ENCODE results near the gene PYY. TPM values are rescaled to one million over a fixed set of nuclear protein-coding genes. Genes with fewer than 3 reads are reported as not detected.

PYY gene
- polyA plus RNA-seq, 3 donors: not detected

DNA sequence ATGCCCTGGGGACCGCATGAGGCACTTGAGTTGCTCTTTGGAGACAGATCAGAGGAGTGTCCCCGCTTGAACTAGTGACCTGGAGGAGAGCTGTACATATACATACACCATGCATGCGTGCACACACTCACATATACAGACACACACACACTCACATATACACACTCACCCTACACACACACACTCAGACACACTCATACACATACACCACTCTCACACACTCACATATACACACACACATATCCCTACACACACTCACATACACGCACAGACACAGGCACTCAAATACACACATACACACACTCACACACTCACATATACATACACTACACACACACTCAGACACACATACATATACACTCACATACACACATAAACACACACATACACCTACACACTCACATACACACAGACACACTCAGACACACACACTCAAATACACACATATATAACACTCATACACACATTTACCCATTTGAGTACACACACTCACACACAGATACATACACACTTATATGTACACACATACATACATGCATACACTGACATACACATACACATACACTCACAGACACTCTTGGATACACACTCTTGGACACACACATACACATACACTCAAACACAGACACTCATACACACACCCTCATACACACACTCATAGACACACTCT lies 41.0 kb downstream of the PYY start:
- no peak for TF ChIP-seq CTCF (IDR thresholded peaks at IDR 0.05)
- H3K9me3 Mint-ChIP-seq: peaks cover 0 to 11% (median 1%) of the 10 kb centered on the region in 7 donors
- 97% methylated on average over 3 of the region's 4 CpGs for WGBS (ENCODE audit: insufficient coverage)

DNA sequence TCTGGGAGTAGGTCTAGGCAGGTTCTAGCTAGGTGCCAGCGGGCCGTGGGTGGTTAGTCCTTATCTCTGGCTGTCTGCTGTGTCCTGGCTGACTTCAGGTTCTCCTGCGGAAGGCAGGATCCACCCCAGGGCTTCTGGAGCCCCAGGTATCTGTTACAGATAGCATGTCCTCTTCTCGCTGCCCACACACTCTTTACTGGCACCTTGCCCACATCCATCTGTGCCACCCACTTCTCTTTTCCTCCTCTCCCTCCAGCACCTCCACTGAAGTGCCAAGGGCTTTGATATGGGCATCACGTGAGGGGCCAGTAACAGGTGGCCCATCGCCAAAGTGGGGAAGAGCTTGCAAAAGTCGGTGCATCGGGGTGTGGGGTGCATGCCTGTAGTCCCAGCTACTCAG lies 41.8 kb downstream of the PYY start:
- Histone ChIP-seq H3K4me3 (replicated peaks in 1 of 3; ENCODE audit: low read depth in 2 of 3, low read length in 3 of 3) (no peak overlapping the region), H3K79me2 (ENCODE audit: insufficient read depth, low read length) (no peaks in the 10 kb centered on the region), H3K4me1 (ENCODE audit: control insufficient read depth in 1 of 2, insufficient read depth in 2 of 2, low read length in 2 of 2) (peaks cover 16 to 17% of the 10 kb centered on the region in 2 donors), H3K9me3 (replicated peaks in 1 of 2; ENCODE audit: control insufficient read depth in 1 of 2, insufficient read depth in 1 of 2, low read length in 2 of 2) (no peaks in the 10 kb centered on the region), H3K27me3 (ENCODE audit: control insufficient read depth in 2 of 2, insufficient read depth in 2 of 2, low read length in 2 of 2) (peaks cover 26 to 32% of the 10 kb centered on the region in 2 donors), H3K4me2 (replicated peaks; ENCODE audit: extremely low read depth, low read length, poor library complexity, severe bottlenecking) (no peak overlapping the region), H2AFZ (ENCODE audit: insufficient read depth, low read depth, low read length, poor library complexity, severe bottlenecking) (no peak overlapping the region), H3K27ac (ENCODE audit: low read depth in 1 of 2, low read length in 2 of 2) (no peak overlapping the region), H3K9ac (ENCODE audit: insufficient read depth, low read length, poor library complexity, severe bottlenecking) (no peak overlapping the region), H3K36me3 (replicated peaks in 1 of 2; ENCODE audit: control insufficient read depth in 1 of 2, insufficient read depth in 2 of 2, low read length in 2 of 2) (no peaks in the 10 kb centered on the region), H4K20me1 (ENCODE audit: insufficient read depth, low read length) (no peaks in the 10 kb centered on the region)
- Mint-ChIP-seq H3K36me3 (no peaks in the 10 kb centered on the region), H3K27me3 (ENCODE audit: low read depth in 3 of 3) (peaks cover 30 to 32% (median 32%) of the 10 kb centered on the region in 3 donors), H3K4me1 (peaks cover 17% of the 10 kb centered on the region), H3K4me3 (no peak overlapping the region), H3K9me3 (peaks cover 0 to 12% (median 1%) of the 10 kb centered on the region in 7 donors), H3K27ac (no peak overlapping the region)
- WGBS (ENCODE audit: insufficient coverage): 63% methylated on average over 6 of the region's 8 CpGs
- intact Hi-C loops (cut with micrococcal nuclease): no loop called here
- TF ChIP-seq CTCF (IDR thresholded peaks at IDR 0.05): no peak
- no peak for DNase-seq

More for the DNA sequence above, 41.0 kb downstream of the PYY start:
- H4K20me1 ChIP-seq (ENCODE audit: insufficient read depth, low read length): no peaks in the 10 kb centered on the region
- no peaks in the 10 kb centered on the region for H3K9me3 ChIP-seq (replicated peaks in 1 of 2; ENCODE audit: control insufficient read depth in 1 of 2, insufficient read depth in 1 of 2, low read length in 2 of 2)
- intact Hi-C loops (cut with micrococcal nuclease): no loop called here
- peaks cover 21 to 24% (median 24%) of the 10 kb centered on the region in 3 donors for H3K27me3 Mint-ChIP-seq (ENCODE audit: low read depth in 3 of 3)
- H3K4me3 ChIP-seq (replicated peaks in 1 of 3; ENCODE audit: low read depth in 2 of 3, low read length in 3 of 3): no peak overlapping the region
- H3K36me3 ChIP-seq (replicated peaks in 1 of 2; ENCODE audit: control insufficient read depth in 1 of 2, insufficient read depth in 2 of 2, low read length in 2 of 2): no peaks in the 10 kb centered on the region
- no peak overlapping the region for H3K9ac ChIP-seq (ENCODE audit: insufficient read depth, low read length, poor library complexity, severe bottlenecking)
- no peak overlapping the region for H3K4me3 Mint-ChIP-seq
- no peak for DNase-seq
- no peaks in the 10 kb centered on the region for H3K36me3 Mint-ChIP-seq
- peaks cover 16% of the 10 kb centered on the region for H3K4me1 Mint-ChIP-seq
- H3K27ac Mint-ChIP-seq: no peak overlapping the region
- no peak overlapping the region for H3K27ac ChIP-seq (ENCODE audit: low read depth in 1 of 2, low read length in 2 of 2)
- H3K27me3 ChIP-seq (ENCODE audit: control insufficient read depth in 2 of 2, insufficient read depth in 2 of 2, low read length in 2 of 2): peaks cover 17 to 23% of the 10 kb centered on the region in 2 donors
- H3K4me2 ChIP-seq (replicated peaks; ENCODE audit: extremely low read depth, low read length, poor library complexity, severe bottlenecking): no peak overlapping the region
- H3K79me2 ChIP-seq (ENCODE audit: insufficient read depth, low read length): no peaks in the 10 kb centered on the region
- H2AFZ ChIP-seq (ENCODE audit: insufficient read depth, low read depth, low read length, poor library complexity, severe bottlenecking): no peak overlapping the region
- peaks cover 12 to 15% of the 10 kb centered on the region in 2 donors for H3K4me1 ChIP-seq (ENCODE audit: control insufficient read depth in 1 of 2, insufficient read depth in 2 of 2, low read length in 2 of 2)
